Progenitor cell of endocrine pancreas (in vitro differentiated cells): ENCODE data around the gene DNAH9. TPM values are rescaled to one million over a fixed set of nuclear protein-coding genes. Genes with fewer than 3 reads are reported as not detected.

Source experiments
- DNase-seq: peaks from one replicate; pipeline ENCODE4 v3.0.0; 2021; ENCODE audit warnings: low spot score; ENCODE audit not compliant: unreplicated experiment
- H3K27ac Mint-ChIP-seq: 2 replicates; pipeline ENCODE4 v1.8.0; 2021; ENCODE audit warnings: mild to moderate bottlenecking, moderate library complexity, mixed read lengths
- H3K27me3 Mint-ChIP-seq: 2 replicates; pipeline ENCODE4 v1.8.0; 2021; ENCODE audit warnings: mixed read lengths
- H3K36me3 Mint-ChIP-seq: 2 replicates; pipeline ENCODE4 v1.8.0; 2022; ENCODE audit warnings: mixed read lengths; ENCODE audit not compliant: insufficient read depth
- H3K4me1 Mint-ChIP-seq: 2 replicates; pipeline ENCODE4 v1.8.0; 2021; ENCODE audit warnings: low read depth, mixed read lengths
- H3K4me3 Mint-ChIP-seq: 2 replicates; pipeline ENCODE4 v1.8.0; 2021; ENCODE audit warnings: low read depth, mild to moderate bottlenecking, moderate library complexity, mixed read lengths
- H3K9me3 Mint-ChIP-seq: 2 replicates; pipeline ENCODE4 v1.8.0; 2021; ENCODE audit warnings: low read depth, mixed read lengths
- total RNA-seq: library from RNA; stranded (reverse); gene quantifications from 2 replicates; pipeline ENCODE4 v1.2.1, GENCODE V29; 2021
- TF ChIP-seq, protein P1 (sequence below): fragments of 200-600 bp; sonication (generic); IDR thresholded peaks from one replicate; pipeline ENCODE4 v1.5.0; 2021; ENCODE audit warnings: antibody characterized with exemption, mild to moderate bottlenecking; ENCODE audit not compliant: unreplicated experiment

The DNAH9 gene
- total RNA-seq, 1 donor from 2014 or later: 1.5 TPM

- H3K4me1 Mint-ChIP-seq: no peaks in the 10 kb centered on the region
- H3K27me3 Mint-ChIP-seq: peaks cover 2% of the 10 kb centered on the region
- H3K27ac Mint-ChIP-seq: no peak overlapping the region
- H3K9me3 Mint-ChIP-seq: no peaks in the 10 kb centered on the region
- TF ChIP-seq, protein P1, sequence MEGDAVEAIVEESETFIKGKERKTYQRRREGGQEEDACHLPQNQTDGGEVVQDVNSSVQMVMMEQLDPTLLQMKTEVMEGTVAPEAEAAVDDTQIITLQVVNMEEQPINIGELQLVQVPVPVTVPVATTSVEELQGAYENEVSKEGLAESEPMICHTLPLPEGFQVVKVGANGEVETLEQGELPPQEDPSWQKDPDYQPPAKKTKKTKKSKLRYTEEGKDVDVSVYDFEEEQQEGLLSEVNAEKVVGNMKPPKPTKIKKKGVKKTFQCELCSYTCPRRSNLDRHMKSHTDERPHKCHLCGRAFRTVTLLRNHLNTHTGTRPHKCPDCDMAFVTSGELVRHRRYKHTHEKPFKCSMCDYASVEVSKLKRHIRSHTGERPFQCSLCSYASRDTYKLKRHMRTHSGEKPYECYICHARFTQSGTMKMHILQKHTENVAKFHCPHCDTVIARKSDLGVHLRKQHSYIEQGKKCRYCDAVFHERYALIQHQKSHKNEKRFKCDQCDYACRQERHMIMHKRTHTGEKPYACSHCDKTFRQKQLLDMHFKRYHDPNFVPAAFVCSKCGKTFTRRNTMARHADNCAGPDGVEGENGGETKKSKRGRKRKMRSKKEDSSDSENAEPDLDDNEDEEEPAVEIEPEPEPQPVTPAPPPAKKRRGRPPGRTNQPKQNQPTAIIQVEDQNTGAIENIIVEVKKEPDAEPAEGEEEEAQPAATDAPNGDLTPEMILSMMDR: no peak
- no peak overlapping the region for H3K4me3 Mint-ChIP-seq
- H3K36me3 Mint-ChIP-seq: no peaks in the 10 kb centered on the region
- DNase-seq: no peak
Measured at GRCh38 chr17:11832401-11833137, 234.3 kb downstream of the DNAH9 start.

DNA sequence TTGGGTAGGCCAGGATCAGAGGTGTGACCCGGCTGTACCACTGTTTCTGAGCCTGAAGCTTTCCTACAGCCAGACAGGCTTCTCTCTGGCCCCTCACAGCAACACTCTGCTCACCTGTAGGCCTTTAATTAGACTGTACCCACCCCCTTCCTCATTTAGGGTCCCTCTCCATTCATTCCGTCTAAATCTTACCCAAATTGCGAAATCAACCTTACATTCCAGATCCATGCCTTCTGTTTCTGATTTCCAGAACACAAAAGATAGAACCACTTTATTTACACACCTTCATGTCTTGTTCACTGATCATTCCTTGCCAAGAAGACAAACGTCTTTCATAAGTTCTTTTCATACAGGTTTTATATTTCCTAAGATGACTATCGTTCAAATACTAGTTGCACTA lies 238.2 kb downstream of the DNAH9 start:
- H3K27me3 Mint-ChIP-seq: no peaks in the 10 kb centered on the region
- no peaks in the 10 kb centered on the region for H3K9me3 Mint-ChIP-seq
- no peak for DNase-seq
- H3K27ac Mint-ChIP-seq: no peak overlapping the region
- H3K4me1 Mint-ChIP-seq: no peaks in the 10 kb centered on the region
- no peak overlapping the region for H3K4me3 Mint-ChIP-seq
- TF ChIP-seq, protein P1: no peak
- H3K36me3 Mint-ChIP-seq: no peaks in the 10 kb centered on the region

GRCh38 chr17:11840052-11840451 lies 241.8 kb downstream of the DNAH9 start:
- no peaks in the 10 kb centered on the region for H3K27me3 Mint-ChIP-seq
- TF ChIP-seq, protein P1: no peak
- no peaks in the 10 kb centered on the region for H3K4me1 Mint-ChIP-seq
- no peaks in the 10 kb centered on the region for H3K9me3 Mint-ChIP-seq
- H3K36me3 Mint-ChIP-seq: no peaks in the 10 kb centered on the region
- H3K4me3 Mint-ChIP-seq: no peak overlapping the region
- no peak for DNase-seq
- no peak overlapping the region for H3K27ac Mint-ChIP-seq

DNA sequence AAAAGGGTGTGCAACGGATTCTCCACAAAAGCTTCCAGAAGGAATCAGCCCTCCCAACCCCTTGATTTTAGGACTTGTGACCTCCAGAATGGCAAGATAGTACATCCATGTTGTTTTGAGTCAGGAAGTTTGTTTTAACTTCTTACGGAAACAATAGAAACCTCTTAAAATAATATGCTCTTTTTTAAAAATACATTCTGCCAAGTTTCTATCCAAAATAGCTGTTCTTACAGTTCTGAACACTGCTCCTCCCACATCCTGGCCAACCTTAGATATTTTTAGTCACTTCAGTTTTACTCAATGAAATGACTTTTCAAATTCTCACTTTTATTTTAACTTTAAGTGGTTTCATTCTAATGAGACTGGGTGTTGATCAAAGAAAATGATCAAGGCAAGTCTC lies 242.6 kb downstream of the DNAH9 start:
- Mint-ChIP-seq H3K27ac (no peak overlapping the region), H3K4me3 (no peak overlapping the region), H3K9me3 (no peaks in the 10 kb centered on the region), H3K27me3 (no peaks in the 10 kb centered on the region), H3K36me3 (no peaks in the 10 kb centered on the region), H3K4me1 (no peaks in the 10 kb centered on the region)
- TF ChIP-seq, protein P1: no peak
- no peak for DNase-seq

DNA sequence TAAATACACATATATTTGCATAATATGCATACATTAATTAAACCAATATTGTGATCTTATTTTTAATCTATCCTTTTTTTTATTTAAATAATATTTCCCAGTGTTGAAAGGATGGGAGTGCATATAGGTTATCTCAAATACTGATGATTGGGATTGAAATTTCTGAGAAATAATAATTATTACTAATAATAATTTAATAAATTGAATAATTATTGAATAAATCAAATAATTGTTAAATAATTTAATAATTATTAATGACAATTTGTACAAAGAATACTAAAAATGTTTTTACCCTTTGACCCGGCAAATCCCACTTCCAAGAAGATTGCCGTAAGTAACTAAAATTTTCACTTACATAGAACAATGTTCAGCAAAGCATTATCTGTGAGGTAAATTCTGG lies 250.1 kb downstream of the DNAH9 start:
- no peaks in the 10 kb centered on the region for H3K9me3 Mint-ChIP-seq
- no peak overlapping the region for H3K27ac Mint-ChIP-seq
- no peak for DNase-seq

More for the DNA sequence above, 250.1 kb downstream of the DNAH9 start:
- Mint-ChIP-seq H3K4me3 (no peak overlapping the region), H3K36me3 (no peaks in the 10 kb centered on the region), H3K4me1 (no peaks in the 10 kb centered on the region), H3K27me3 (no peaks in the 10 kb centered on the region)
- TF ChIP-seq, protein P1: no peak
